ENCODE results near the gene REEP5. TPM values are rescaled to one million over a fixed set of nuclear protein-coding genes. Genes with fewer than 3 reads are reported as not detected.

REEP5 gene
- total and polyA plus RNA-seq, 2 of the 8 experiments (the other 6 are each of a cell fraction or from before 2014, with no cell fraction given): 58.3 to 94.3 TPM

GRCh38 chr5:112869948-112870347 lies 52.1 kb downstream of the REEP5 start (continued):
- TF ChIP-seq CHD7 (IDR thresholded peaks at IDR 0.05; ENCODE audit: insufficient replicate concordance, low read length): no peak
- no peak for TF ChIP-seq TAF7 (optimal IDR thresholded peaks at IDR 0.05; ENCODE audit: borderline replicate concordance, low read depth, low read length)
- no peak for TF ChIP-seq CEBPB (IDR thresholded peaks at IDR 0.05; ENCODE audit: low read depth, low read length)
